Fibroblast of lung (primary cell): ENCODE measurements around the gene GPRIN3.

Experiments
- EZH2 ChIP-seq: IDR thresholded peaks from 2 replicates; pipeline ENCODE4 v1.5.1; 2012; ENCODE audit warnings: low read length, control low read depth, mild to moderate bottlenecking; ENCODE audit errors: missing control alignments
- TF ChIP-seq, protein P1 (sequence below), 2 donors: IDR thresholded peaks in 1 of 2; conservative IDR thresholded peaks in 1 of 2; 1 replicate in 1 of 2; 2 replicates in 1 of 2; pipeline ENCODE4 v1.5.1; 2011 to 2012; ENCODE audit warnings: low read length in 2 of 2, control low read depth in 1 of 2, inconsistent platforms in 1 of 2, low read depth in 1 of 2, mild to moderate bottlenecking in 1 of 2

DNA sequence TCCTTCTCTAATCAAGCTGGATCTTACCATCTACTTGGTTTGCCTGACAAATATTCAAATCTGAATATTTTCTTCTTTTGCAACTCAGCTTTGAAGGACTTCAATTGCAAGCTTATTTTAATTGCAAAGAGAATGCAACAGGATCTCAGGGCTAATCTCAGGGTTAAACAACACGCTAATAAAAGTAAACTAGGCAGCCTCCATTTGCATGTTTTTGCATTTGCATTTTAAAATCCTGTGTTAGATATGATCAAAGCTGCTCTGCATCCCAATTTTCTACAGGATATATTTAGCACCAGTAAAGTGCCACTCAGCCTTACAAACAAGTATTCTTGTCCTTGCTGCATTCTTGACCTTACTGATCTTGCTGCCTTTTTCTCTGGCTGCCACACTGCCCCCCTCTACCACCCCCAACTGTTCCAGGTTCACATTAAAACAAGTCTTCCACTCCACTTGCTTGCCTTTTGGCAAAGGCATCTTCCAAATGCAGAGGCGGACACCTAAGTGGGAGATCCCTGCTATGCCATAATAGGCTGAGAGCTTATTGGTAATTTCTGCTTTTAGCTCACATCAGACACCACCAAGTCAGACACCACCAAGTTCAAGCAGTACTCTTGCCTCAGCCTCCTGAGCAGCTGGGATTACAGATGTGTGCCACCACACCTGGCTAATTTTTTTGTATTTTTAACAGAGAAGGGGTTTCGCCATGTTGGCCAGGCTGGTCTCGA is 48.1 kb downstream of the GPRIN3 start:
- TF ChIP-seq, protein P1, sequence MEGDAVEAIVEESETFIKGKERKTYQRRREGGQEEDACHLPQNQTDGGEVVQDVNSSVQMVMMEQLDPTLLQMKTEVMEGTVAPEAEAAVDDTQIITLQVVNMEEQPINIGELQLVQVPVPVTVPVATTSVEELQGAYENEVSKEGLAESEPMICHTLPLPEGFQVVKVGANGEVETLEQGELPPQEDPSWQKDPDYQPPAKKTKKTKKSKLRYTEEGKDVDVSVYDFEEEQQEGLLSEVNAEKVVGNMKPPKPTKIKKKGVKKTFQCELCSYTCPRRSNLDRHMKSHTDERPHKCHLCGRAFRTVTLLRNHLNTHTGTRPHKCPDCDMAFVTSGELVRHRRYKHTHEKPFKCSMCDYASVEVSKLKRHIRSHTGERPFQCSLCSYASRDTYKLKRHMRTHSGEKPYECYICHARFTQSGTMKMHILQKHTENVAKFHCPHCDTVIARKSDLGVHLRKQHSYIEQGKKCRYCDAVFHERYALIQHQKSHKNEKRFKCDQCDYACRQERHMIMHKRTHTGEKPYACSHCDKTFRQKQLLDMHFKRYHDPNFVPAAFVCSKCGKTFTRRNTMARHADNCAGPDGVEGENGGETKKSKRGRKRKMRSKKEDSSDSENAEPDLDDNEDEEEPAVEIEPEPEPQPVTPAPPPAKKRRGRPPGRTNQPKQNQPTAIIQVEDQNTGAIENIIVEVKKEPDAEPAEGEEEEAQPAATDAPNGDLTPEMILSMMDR (conservative IDR thresholded peaks at IDR 0.05 in 1 of 2, IDR thresholded peaks at IDR 0.05 in 1 of 2; ENCODE audit: low read depth in 1 of 2, low read length in 2 of 2) = no peak
- no peak for TF ChIP-seq EZH2
